ENCODE measurements around the gene SGCG. TPM values are rescaled to one million over a fixed set of nuclear protein-coding genes. Genes with fewer than 3 reads are reported as not detected.

SGCG gene
- total RNA-seq, 1 experiment from 2014 or later, result not detected

DNA sequence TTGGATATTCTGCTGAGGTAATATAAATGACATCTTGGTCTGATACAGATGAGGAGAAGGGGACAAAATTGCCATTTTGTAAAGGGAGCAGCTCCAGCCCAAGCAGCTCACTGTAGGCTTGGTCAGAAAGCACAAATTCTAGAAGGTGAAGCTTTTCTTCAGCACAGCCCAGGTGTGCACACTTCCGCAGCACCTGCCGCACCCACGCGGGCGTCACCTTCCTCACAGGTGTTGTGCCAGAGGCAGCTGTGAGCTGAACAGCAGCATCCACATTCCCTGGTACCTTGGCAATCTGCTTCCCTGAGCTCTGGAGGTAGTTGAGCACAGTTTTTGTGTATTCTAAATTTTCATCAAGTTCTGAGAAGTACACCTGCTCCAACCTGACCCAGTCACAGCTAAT is 173.7 kb downstream of the SGCG start:
- DNase-seq, result no peak
- Mint-ChIP-seq H3K4me3 (ENCODE audit: low read depth, unreplicated experiment) (no peak overlapping the region), H3K27me3 (ENCODE audit: unreplicated experiment) (no peaks in the 10 kb centered on the region), H3K9me3 (ENCODE audit: low read depth, unreplicated experiment) (no peaks in the 10 kb centered on the region), H3K4me1 (ENCODE audit: low read depth, unreplicated experiment) (peaks cover 9% of the 10 kb centered on the region), H3K36me3 (ENCODE audit: insufficient read depth, unreplicated experiment) (no peaks in the 10 kb centered on the region), H3K27ac (ENCODE audit: unreplicated experiment) (no peak overlapping the region)
- intact Hi-C loops (cut with micrococcal nuclease; ENCODE audit: unreplicated experiment), result no loop called here
- CTCF ChIA-PET, result no interaction called here
- TF ChIP-seq, protein P1, sequence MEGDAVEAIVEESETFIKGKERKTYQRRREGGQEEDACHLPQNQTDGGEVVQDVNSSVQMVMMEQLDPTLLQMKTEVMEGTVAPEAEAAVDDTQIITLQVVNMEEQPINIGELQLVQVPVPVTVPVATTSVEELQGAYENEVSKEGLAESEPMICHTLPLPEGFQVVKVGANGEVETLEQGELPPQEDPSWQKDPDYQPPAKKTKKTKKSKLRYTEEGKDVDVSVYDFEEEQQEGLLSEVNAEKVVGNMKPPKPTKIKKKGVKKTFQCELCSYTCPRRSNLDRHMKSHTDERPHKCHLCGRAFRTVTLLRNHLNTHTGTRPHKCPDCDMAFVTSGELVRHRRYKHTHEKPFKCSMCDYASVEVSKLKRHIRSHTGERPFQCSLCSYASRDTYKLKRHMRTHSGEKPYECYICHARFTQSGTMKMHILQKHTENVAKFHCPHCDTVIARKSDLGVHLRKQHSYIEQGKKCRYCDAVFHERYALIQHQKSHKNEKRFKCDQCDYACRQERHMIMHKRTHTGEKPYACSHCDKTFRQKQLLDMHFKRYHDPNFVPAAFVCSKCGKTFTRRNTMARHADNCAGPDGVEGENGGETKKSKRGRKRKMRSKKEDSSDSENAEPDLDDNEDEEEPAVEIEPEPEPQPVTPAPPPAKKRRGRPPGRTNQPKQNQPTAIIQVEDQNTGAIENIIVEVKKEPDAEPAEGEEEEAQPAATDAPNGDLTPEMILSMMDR (IDR thresholded peaks at IDR 0.05; ENCODE audit: unreplicated experiment), result no peak
- BruUV-seq (replicated peaks), result no TSS peak

DNA sequence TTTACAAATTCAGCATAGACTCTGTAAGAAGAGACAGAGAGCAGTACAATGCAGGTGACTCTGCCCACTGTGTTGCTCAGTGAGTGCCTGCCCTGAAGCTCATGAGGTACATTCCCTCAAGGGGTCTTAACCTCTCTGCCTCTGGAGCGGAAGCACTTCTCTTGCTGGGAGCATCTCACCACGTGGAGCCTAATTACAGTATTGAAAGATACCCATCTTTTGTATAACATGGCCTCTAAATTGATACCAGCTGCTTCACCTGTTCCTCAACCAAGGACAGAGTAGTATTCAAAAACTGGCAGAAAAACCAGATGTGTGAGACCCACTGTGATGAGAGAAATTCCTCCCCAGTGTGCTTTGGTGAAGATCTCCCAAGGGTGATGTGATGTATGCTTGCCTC is 175.6 kb downstream of the SGCG start:
- Mint-ChIP-seq H3K36me3 (ENCODE audit: insufficient read depth, unreplicated experiment) (no peaks in the 10 kb centered on the region), H3K9me3 (ENCODE audit: low read depth, unreplicated experiment) (no peaks in the 10 kb centered on the region), H3K27me3 (ENCODE audit: unreplicated experiment) (no peaks in the 10 kb centered on the region), H3K4me3 (ENCODE audit: low read depth, unreplicated experiment) (no peak overlapping the region), H3K4me1 (ENCODE audit: low read depth, unreplicated experiment) (no peaks in the 10 kb centered on the region), H3K27ac (ENCODE audit: unreplicated experiment) (no peak overlapping the region)
- CTCF ChIA-PET, result no interaction called here
- intact Hi-C loops (cut with micrococcal nuclease; ENCODE audit: unreplicated experiment), result no loop called here
- no peak for DNase-seq
- no TSS peak for BruUV-seq (replicated peaks)
- TF ChIP-seq, protein P1 (IDR thresholded peaks at IDR 0.05; ENCODE audit: unreplicated experiment), result no peak

DNA sequence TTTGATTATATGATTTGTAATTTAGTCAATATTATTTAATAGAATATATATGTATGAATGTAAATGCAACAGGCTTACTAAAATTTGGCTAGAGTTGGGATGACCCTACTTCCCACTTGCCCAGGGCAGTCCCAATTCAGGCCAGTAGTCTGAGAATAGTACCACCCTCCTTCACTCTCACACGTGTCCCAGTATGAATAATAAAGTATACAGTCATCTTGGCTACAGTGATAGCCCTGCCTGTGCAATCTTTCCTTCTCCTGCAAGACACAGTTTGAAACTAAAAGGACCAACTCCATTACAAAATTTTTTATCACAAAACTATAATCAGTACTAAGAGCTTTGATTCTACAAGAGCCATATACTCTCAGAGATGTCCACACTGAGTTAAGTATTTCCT is 176.6 kb downstream of the SGCG start:
- intact Hi-C loops (cut with micrococcal nuclease; ENCODE audit: unreplicated experiment), result no loop called here
- no TSS peak for BruUV-seq (replicated peaks)
- no peak overlapping the region for H3K4me3 Mint-ChIP-seq (ENCODE audit: low read depth, unreplicated experiment)
- no peaks in the 10 kb centered on the region for H3K27me3 Mint-ChIP-seq (ENCODE audit: unreplicated experiment)
- no peak for DNase-seq
- CTCF ChIA-PET, result no interaction called here
- no peaks in the 10 kb centered on the region for H3K4me1 Mint-ChIP-seq (ENCODE audit: low read depth, unreplicated experiment)
- TF ChIP-seq, protein P1 (IDR thresholded peaks at IDR 0.05; ENCODE audit: unreplicated experiment), result no peak
- no peaks in the 10 kb centered on the region for H3K9me3 Mint-ChIP-seq (ENCODE audit: low read depth, unreplicated experiment)
- no peaks in the 10 kb centered on the region for H3K36me3 Mint-ChIP-seq (ENCODE audit: insufficient read depth, unreplicated experiment)
- no peak overlapping the region for H3K27ac Mint-ChIP-seq (ENCODE audit: unreplicated experiment)

DNA sequence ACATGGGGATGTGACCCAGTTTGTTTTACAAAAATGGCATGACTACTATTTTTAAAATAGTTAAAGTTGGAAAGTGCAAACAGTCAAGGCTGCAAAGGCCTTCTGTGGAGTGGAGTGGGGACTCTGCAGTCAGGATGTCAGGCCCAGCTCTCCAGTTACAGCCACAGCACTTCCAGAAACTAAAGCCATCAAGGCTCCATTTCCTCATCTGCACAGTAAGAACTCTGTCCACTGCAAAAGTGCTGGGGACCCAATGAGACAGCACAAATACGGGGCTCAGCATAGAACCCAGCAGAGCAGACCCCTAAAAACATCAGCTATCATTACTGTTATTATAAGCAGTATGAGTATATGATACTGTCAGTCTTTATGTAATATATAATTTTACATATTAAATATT is 179.1 kb downstream of the SGCG start:
- CTCF ChIA-PET, result no interaction called here

More for the DNA sequence above, 179.1 kb downstream of the SGCG start:
- no peak overlapping the region for H3K27ac Mint-ChIP-seq (ENCODE audit: unreplicated experiment)
- no peaks in the 10 kb centered on the region for H3K27me3 Mint-ChIP-seq (ENCODE audit: unreplicated experiment)
- TF ChIP-seq, protein P1 (IDR thresholded peaks at IDR 0.05; ENCODE audit: unreplicated experiment), result no peak
- peaks cover 4% of the 10 kb centered on the region for H3K36me3 Mint-ChIP-seq (ENCODE audit: insufficient read depth, unreplicated experiment)
- DNase-seq, result no peak
- H3K4me1 Mint-ChIP-seq (ENCODE audit: low read depth, unreplicated experiment), result no peaks in the 10 kb centered on the region
- no peak overlapping the region for H3K4me3 Mint-ChIP-seq (ENCODE audit: low read depth, unreplicated experiment)
- intact Hi-C loops (cut with micrococcal nuclease; ENCODE audit: unreplicated experiment), result no loop called here
- no peaks in the 10 kb centered on the region for H3K9me3 Mint-ChIP-seq (ENCODE audit: low read depth, unreplicated experiment)
- no TSS peak for BruUV-seq (replicated peaks)

All from Calu3 (cell line).